Fibroblast of skin of scalp (primary cell): Measurements from ENCODE around the gene GAP43. TPM values are rescaled to one million over a fixed set of nuclear protein-coding genes. Genes with fewer than 3 reads are reported as not detected.
A peak's percentile ranks its signal among the peaks of the same experiment; 100 is the strongest.

ENCODE experiments used
- DNase-seq: peaks from one replicate; pipeline ENCODE4 v3.0.0-alpha.2; 2013
- polyA plus RNA-seq, 2 experiments: library from polyadenylated mRNA; unstranded; fragments of 120-200 nt; gene quantifications; one replicate each; pipeline ENCODE4 v1.2.1, GENCODE V29; 2013; ENCODE audit not compliant: insufficient read length in 2 of 2

The GAP43 gene
- 2.1 TPM for polyA plus RNA-seq (2013, experiment 1 of 2; ENCODE audit: insufficient read length)
- polyA plus RNA-seq (2013, experiment 2 of 2; ENCODE audit: insufficient read length): 3.3 TPM

GRCh38 chr3:115623044-115623868, at the start of gene GAP43:
TSS of gene GAP43 (plus strand) at chr3:115623510. CDS start at chr3:115623690, 180 bp downstream.
- peak; percentile 85 for DNase-seq

GRCh38 chr3:115576325-115576875, 46.9 kb upstream of the GAP43 start:
- DNase-seq: no peak

GRCh38 chr3:115577000-115577399, 46.3 kb upstream of the GAP43 start:
- no peak for DNase-seq

- DNase-seq: no peak
Observed at GRCh38 chr3:115578331-115578730, 45.0 kb upstream of the GAP43 start.

- DNase-seq: peak; percentile 24
Observed at GRCh38 chr3:115580566-115580965, 42.7 kb upstream of the GAP43 start.

- peak; percentile 46 for DNase-seq
Observed at GRCh38 chr3:115581362-115582135, 41.8 kb upstream of the GAP43 start.

GRCh38 chr3:115588201-115589115, 34.9 kb upstream of the GAP43 start:
- no peak for DNase-seq

- no peak for DNase-seq
Observed at GRCh38 chr3:115590873-115591272, 32.4 kb upstream of the GAP43 start.

- no peak for DNase-seq
Observed at GRCh38 chr3:115595611-115596275, 27.6 kb upstream of the GAP43 start.

GRCh38 chr3:115598216-115598615, 25.1 kb upstream of the GAP43 start:
- no peak for DNase-seq

- DNase-seq: no peak
Observed at GRCh38 chr3:115602194-115602593, 21.1 kb upstream of the GAP43 start.

- DNase-seq: no peak
Observed at GRCh38 chr3:115611630-115612029, 11.7 kb upstream of the GAP43 start.

- DNase-seq: no peak
Observed at GRCh38 chr3:115615001-115615814, 8.1 kb upstream of the GAP43 start.

- DNase-seq: no peak
Observed at GRCh38 chr3:115616461-115616860, 6.8 kb upstream of the GAP43 start.

GRCh38 chr3:115617591-115617990, 5.7 kb upstream of the GAP43 start:
- no peak for DNase-seq

GRCh38 chr3:115624029-115624741, 875 bp downstream of the GAP43 start:
- DNase-seq: no peak

GRCh38 chr3:115624901-115625300, 1.6 kb downstream of the GAP43 start:
- DNase-seq: no peak

- no peak for DNase-seq
Observed at GRCh38 chr3:115626006-115626409, 2.7 kb downstream of the GAP43 start.

GRCh38 chr3:115626721-115627120, 3.4 kb downstream of the GAP43 start:
- DNase-seq: no peak
